Ectodermal cell (in vitro differentiated cells): ENCODE results near the gene TMEM143.
"Not testable (repeated sequence)": the region's sequence is repeated elsewhere in the genome, so short reads cannot be mapped to it uniquely, and the experiment has no call there.

ENCODE experiments used
- H3K27ac ChIP-seq: 2 replicates; pipeline ENCODE4 v1.7.0; 2013; ENCODE audit warnings: mild to moderate bottlenecking, low read depth, low read length; ENCODE audit not compliant: insufficient read depth, poor library complexity, severe bottlenecking
- H3K27me3 ChIP-seq: 2 replicates; pipeline ENCODE4 v1.7.0; 2013; ENCODE audit warnings: mild to moderate bottlenecking, low read length; ENCODE audit not compliant: insufficient read depth, control insufficient read depth, poor library complexity, severe bottlenecking
- H3K36me3 ChIP-seq: one replicate; pipeline ENCODE4 v1.7.0; 2013; ENCODE audit warnings: low read length; ENCODE audit not compliant: control insufficient read depth, insufficient read depth
- H3K4me1 ChIP-seq: one replicate; pipeline ENCODE4 v1.7.0; 2013; ENCODE audit warnings: low read length; ENCODE audit not compliant: control insufficient read depth, insufficient read depth
- H3K4me3 ChIP-seq: 2 replicates; pipeline ENCODE4 v1.7.0; 2013; ENCODE audit warnings: low read depth, low read length, control low read depth; ENCODE audit not compliant: insufficient read depth
- H3K9me3 ChIP-seq: 2 replicates; pipeline ENCODE4 v1.7.0; 2013; ENCODE audit warnings: mild to moderate bottlenecking, low read length, moderate library complexity; ENCODE audit not compliant: control insufficient read depth
- WGBS, 2 experiments: methylation state at CpG; one replicate each; pipeline ENCODE4 v1.1.7; 2013; ENCODE audit warnings: missing lambda C conversion rate in 2 of 2; 5-methylcytosine and 5-hydroxymethylcytosine counted together

TMEM143 gene

DNA sequence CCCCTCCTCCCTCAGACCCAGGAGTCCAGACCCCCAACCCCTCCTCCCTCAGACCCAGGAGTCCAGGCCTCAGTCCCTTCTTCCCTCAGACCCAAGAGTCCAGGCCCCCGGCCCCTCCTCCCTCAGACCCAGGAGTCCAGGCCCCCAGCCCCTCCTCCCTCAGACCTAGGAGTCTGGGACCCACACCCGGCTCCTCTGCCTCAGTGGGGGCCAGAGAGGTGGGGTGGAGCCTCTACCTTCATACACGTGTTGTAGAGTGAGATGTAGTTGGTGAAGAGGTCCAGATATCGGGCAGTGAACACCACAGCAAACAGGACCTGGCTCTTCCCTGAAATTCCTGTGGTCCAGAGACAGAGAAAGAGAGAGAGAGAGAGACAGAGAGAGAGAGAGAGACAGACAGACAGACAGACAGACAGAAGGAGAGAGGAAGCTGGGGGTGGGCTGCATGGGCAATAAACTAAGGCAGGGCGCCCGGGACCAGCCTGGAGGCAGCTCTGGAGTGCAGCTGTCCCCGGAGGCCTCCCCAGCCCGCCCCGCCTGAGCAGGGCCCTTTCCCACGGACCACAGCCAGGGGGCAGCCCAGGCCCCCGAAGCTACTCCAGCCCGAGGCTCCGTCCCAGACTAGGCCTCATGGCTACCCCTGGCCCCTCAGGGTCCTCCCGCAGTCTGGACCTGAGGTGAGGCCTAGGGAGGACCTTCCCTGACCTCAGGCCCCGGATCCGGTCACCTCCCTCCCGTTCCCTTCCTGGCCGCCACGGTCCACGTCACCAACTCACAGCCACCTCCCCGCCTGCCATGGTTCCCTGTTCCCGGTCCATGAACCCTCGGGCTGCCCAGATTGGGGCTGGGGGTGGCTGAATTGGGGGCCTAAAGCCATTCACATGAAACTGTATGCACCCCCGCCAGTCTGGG lies 26.7 kb upstream of the TMEM143 start:
- 7% methylated on average over 24 of the region's 24 CpGs for WGBS, 2 experiments

DNA sequence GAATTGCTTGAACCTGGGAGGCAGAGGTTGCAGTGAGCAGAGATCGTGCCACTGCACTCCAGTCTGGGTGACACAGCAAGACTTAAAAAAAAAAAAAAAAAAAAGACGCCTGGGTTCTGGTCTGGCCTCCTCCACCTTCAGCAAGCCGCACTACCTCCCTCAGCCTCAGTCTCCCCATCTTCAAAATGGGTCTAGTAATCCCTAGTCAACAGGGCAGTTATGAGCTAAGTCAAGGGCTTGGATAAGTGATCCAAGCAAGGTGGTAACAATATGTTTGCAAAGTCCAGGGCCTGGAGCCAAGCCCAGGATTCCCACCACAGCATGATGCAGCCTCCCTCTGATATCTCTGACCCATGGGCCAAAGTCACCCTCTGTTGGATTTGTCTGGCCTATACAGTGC lies 23.2 kb upstream of the TMEM143 start:
- Histone ChIP-seq H3K27ac (no peak overlapping the region), H3K9me3 (no peaks in the 10 kb centered on the region), H3K4me1 (peaks cover 6% of the 10 kb centered on the region), H3K27me3 (no peaks in the 10 kb centered on the region), H3K36me3 (peaks cover 42% of the 10 kb centered on the region), H3K4me3 (no peak overlapping the region)
- WGBS, 2 experiments = 93 to 98% methylated on average over 2 to 3 of the region's 3 CpGs

More for the DNA sequence above, 26.7 kb upstream of the TMEM143 start:
- peak overlapping the region; percentile 39 for H3K27ac ChIP-seq
- H3K36me3 ChIP-seq = peaks cover 28% of the 10 kb centered on the region
- H3K9me3 ChIP-seq = no peaks in the 10 kb centered on the region
- peaks cover 34% of the 10 kb centered on the region for H3K27me3 ChIP-seq
- H3K4me3 ChIP-seq = peak overlapping the region; percentile 85
- peaks cover 28% of the 10 kb centered on the region for H3K4me1 ChIP-seq

DNA sequence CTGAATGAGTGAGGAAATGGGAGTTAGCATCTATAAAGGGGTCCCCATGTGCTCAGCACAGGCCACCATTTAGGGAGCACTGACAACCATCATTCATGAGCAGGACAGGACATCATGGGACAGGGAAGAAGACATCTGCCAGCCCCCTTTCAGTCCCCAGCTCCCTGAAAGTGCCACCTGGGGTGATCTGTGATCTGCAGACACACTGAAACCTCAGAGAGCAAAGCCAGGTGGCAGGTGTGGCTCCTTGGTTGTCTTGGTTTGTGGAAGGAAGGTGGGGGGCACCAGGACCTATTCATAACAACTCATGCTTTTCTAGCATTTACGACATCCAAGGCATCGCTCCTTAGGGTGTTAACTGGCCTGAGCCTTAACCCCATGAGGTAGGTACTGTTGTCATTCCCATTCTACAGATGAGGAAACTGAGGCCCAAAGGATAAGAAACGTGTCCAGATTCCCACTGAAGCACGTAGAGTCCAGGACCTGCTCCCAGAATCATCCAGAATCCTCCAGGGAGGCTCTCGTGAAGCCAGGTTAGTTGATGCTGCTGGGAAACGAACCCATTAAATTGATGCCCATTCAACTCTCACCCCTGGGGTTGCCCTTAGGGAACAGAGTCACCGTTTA lies 21.8 kb upstream of the TMEM143 start:
- Histone ChIP-seq H3K27ac (no peak overlapping the region), H3K4me3 (no peak overlapping the region), H3K9me3 (no peaks in the 10 kb centered on the region), H3K27me3 (no peaks in the 10 kb centered on the region), H3K4me1 (peaks cover 6% of the 10 kb centered on the region), H3K36me3 (peaks cover 42% of the 10 kb centered on the region)
- 95 to 96% methylated on average over 7 of the region's 7 CpGs for WGBS, 2 experiments

DNA sequence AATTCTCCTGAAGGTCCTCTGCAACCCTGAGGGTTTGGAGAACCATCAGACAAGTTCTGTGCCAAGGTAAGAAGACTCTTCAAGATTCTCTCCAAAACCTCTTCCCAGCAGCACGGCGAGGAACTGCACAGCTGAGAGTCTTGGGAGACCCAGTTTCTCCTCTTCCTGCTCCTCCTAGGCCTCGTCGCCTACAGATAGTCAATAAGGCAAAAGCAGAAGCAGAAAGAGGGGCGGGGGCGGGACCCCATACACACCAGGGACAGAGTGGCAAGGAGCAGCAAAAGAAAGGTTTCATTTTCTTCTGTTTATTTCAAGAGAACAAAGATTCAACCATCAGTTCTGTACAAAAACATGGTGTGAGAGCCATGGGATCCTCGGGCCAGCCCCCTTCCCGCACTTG lies 18.5 kb upstream of the TMEM143 start:
- WGBS, 2 experiments = 95 to 97% methylated on average over 8 of the region's 8 CpGs
- Histone ChIP-seq H3K4me3 (no peak overlapping the region), H3K36me3 (peaks cover 28% of the 10 kb centered on the region)

DNA sequence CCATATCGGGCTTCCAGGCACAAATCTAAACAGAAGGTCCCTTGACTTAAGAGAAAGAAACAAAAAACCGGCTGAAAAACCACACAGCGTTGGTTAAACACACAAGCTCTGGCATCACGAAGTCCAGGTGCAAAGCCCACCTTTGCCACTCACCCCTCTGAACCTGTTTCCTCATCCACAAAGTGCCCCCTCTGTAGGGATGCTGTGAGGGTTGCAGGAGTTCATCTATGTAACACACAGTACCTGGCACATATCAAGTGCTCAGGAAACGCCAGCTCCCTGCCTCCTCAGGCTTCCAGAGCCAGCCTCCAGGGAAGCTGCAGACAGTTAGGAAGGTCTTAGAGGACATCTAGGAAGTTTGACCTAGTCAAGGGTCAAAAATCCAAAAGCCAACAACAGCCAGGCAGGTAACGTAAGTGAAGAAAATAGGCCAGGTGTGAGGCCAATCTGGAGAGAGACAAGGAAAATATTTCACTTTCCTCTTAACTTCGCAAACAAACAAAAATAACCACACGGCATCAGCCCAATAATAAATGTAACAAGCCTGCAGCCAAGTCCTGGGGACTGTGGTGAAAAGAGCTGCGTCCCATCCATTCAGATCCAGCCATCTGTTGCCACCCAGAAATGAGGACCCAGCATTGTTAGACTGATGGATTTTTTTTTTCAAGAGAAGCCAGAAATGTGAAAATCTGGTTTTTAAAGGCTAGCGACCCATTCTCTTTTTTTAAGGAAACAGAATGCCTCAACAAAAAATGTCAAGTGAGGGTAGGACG lies 17.6 kb upstream of the TMEM143 start:
- Histone ChIP-seq H3K4me1 (no peaks in the 10 kb centered on the region), H3K4me3 (no peak overlapping the region), H3K27me3 (no peaks in the 10 kb centered on the region), H3K36me3 (peaks cover 21% of the 10 kb centered on the region), H3K27ac (no peak overlapping the region), H3K9me3 (no peaks in the 10 kb centered on the region)
- 88 to 90% methylated on average over 11 of the region's 11 CpGs for WGBS, 2 experiments

More for the DNA sequence above, 18.5 kb upstream of the TMEM143 start:
- Histone ChIP-seq H3K9me3 (no peaks in the 10 kb centered on the region), H3K27me3 (no peaks in the 10 kb centered on the region), H3K27ac (no peak overlapping the region), H3K4me1 (no peaks in the 10 kb centered on the region)

DNA sequence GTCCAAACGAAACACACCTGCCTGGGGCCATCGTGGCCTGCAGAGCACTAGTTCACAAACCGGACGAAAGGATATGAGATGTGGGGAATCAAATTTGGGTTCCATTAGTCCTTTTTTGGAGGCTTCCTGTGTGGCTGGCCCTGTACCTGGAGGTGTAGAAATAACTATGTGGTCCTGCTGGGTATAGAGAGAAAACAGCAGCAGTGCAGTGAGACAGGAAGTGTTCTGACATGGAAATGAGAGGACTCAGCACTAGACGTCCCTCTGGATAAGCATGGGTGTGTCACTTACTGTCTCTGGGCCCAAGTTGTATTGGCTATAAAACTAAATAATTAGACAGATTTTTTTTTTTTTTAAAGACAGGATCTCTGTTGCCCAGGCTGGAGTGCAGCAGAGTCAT lies 15.3 kb upstream of the TMEM143 start:
- WGBS, 2 experiments = 90 to 94% methylated on average over 5 of the region's 5 CpGs
- Histone ChIP-seq H3K4me1 (no peaks in the 10 kb centered on the region), H3K36me3 (peaks cover 6% of the 10 kb centered on the region), H3K9me3 (no peaks in the 10 kb centered on the region), H3K4me3 (no peak overlapping the region), H3K27ac (no peak overlapping the region), H3K27me3 (no peaks in the 10 kb centered on the region)

DNA sequence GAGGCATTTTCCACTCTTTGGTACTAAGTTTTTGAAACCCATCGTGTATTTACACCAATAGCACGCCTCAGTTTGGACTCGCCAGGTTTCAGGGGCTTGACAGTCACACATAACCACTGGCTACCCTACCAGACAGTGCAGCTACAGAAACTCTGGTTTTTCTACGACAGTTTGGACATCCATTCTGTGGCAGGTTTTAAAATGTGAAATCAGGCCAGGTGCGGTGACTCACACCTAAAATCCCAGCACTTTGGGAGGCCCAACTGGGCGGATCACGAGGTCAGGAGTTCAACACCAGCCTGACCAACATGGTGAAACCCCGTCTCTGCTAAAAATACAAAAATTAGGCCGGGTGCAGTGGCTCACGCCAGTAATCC lies 14.4 kb upstream of the TMEM143 start:
- WGBS, 2 experiments = 90 to 94% methylated on average over 10 of the region's 10 CpGs
- Histone ChIP-seq H3K4me1 (no peaks in the 10 kb centered on the region), H3K27me3 (no peaks in the 10 kb centered on the region), H3K9me3 (no peaks in the 10 kb centered on the region), H3K4me3 (no peak overlapping the region), H3K27ac (no peak overlapping the region), H3K36me3 (no peaks in the 10 kb centered on the region)

DNA sequence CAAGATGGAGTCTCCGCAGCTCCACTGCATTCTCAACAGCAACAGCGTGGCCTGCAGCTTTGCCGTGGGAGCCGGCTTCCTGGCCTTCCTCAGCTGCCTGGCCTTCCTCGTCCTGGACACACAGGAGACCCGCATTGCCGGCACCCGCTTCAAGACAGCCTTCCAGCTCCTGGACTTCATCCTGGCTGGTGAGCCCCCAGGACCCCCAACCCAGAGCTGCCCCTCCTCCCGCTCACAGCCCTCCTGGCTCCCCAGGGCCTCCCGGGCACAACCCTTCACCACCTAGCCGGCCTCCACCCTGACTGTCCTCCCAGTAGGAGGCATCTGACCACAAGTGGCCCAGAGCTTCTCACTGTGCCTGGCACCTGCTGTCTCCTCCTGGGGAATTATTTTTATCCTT lies 9.8 kb upstream of the TMEM143 start:
- Histone ChIP-seq H3K27me3 (no peaks in the 10 kb centered on the region), H3K36me3 (no peaks in the 10 kb centered on the region), H3K9me3 (no peaks in the 10 kb centered on the region), H3K4me1 (no peaks in the 10 kb centered on the region), H3K4me3 (no peak overlapping the region), H3K27ac (no peak overlapping the region)
- 92 to 93% methylated on average over 11 of the region's 11 CpGs for WGBS, 2 experiments

DNA sequence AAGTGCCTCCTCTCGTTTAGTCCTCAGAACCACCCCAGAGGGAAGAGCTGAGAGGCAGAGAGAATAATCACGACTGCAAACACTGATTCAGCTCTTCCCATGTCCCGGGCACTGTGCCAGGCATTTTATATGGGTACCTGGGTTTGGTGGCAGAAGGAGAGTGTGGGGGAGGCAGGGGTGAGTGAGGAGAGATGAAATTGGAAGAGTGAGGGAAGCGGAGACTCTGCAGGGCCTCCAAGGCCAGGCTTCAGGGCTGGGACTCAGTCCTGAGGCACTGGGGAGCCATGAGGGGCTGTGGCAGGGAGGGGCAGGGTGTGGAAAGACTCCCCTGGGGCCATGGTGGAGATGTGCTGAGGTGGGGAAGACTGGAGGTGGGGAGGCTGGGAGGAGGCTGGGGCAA lies 9.2 kb upstream of the TMEM143 start:
- no peaks in the 10 kb centered on the region for H3K4me1 ChIP-seq
- 90 to 95% methylated on average over 4 of the region's 4 CpGs for WGBS, 2 experiments
- no peaks in the 10 kb centered on the region for H3K36me3 ChIP-seq
- no peak overlapping the region for H3K4me3 ChIP-seq
- no peaks in the 10 kb centered on the region for H3K9me3 ChIP-seq
- no peak overlapping the region for H3K27ac ChIP-seq
- H3K27me3 ChIP-seq = no peaks in the 10 kb centered on the region

DNA sequence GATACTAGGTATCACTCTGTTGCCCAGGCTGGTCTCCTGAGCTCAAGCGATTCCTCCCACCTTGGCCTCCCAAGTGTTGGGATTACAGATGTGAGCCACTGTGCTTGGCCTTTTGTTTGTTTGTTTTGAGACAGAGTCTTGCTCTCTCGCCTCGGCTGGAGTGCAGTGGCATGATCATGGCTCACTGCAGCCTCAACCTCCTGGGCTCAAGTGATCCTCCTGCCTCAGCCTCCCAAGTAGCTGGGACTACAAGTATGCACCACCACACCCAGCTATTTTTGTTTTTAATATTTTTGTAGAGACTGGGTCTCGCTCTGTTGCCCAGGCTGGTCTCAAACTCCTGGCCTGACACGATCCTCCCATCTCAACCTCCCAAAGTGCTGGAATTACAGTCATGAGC lies 8.0 kb upstream of the TMEM143 start:
- H3K27ac ChIP-seq, H3K27me3 ChIP-seq, H3K4me1 ChIP-seq, H3K4me3 ChIP-seq, H3K36me3 ChIP-seq, H3K9me3 ChIP-seq: not testable (repeated sequence)
- WGBS, 2 experiments = 91 to 93% methylated on average over 5 of the region's 5 CpGs
